Common myeloid progenitor, CD34-positive (primary cell): ENCODE data around the gene DHRS3.
A peak's percentile ranks its signal among the peaks of the same experiment; 100 is the strongest.
"Not testable (repeated sequence)": the region's sequence is repeated elsewhere in the genome, so short reads cannot be mapped to it uniquely, and the experiment has no call there.

Experiments
- CTCF ChIA-PET: fragments of 350-600 bp; sonication (Branson Sonifier 250); formaldehyde crosslinking; loops from one replicate; lab custom pipeline; 2021; ENCODE audit warnings: antibody characterized with exemption; lab: Charles Lee
- POLR2A ChIA-PET: fragments of 350-600 bp; sonication (Branson Sonifier 250); formaldehyde crosslinking; loops from one replicate; lab custom pipeline; 2021; ENCODE audit warnings: antibody characterized with exemption; lab: Charles Lee
- DNase-seq, 3 donors: peaks; one replicate each; pipeline versions ENCODE4 v3.0.0 to v3.0.0-alpha.2; 2013
- H3K27ac ChIP-seq, 2 experiments: 1 replicate in 1 of 2; 2 replicates in 1 of 2; pipeline ENCODE4 v1.7.0; 2013; ENCODE audit warnings: inconsistent platforms in 2 of 2, low read length in 2 of 2, mild to moderate bottlenecking in 2 of 2, low read depth in 1 of 2, moderate library complexity in 1 of 2; ENCODE audit not compliant: severe bottlenecking in 2 of 2, insufficient read depth in 1 of 2, poor library complexity in 1 of 2
- H3K27me3 ChIP-seq, 5 experiments: replicated peaks in 2 of 5; 1 replicate in 3 of 5; 2 replicates in 2 of 5; pipeline versions ENCODE4 v1.6.1 to v1.7.0; 2013; ENCODE audit warnings: low read length in 4 of 5, mild to moderate bottlenecking in 2 of 5, moderate library complexity in 2 of 5, inconsistent platforms in 1 of 5; ENCODE audit not compliant: insufficient read depth in 5 of 5, control insufficient read depth in 4 of 5
- H3K36me3 ChIP-seq, 4 experiments: 1 replicate in 2 of 4; 2 replicates in 2 of 4; pipeline versions ENCODE4 v1.6.1 to v1.7.0; 2013; ENCODE audit warnings: low read length in 3 of 4, control low read depth in 1 of 4, mild to moderate bottlenecking in 1 of 4; ENCODE audit not compliant: control insufficient read depth in 4 of 4, insufficient read depth in 4 of 4
- H3K4me1 ChIP-seq, 4 experiments: 1 replicate in 3 of 4; 2 replicates in 1 of 4; pipeline versions ENCODE4 v1.6.1 to v1.7.1; 2013; ENCODE audit warnings: low read length in 3 of 4, mild to moderate bottlenecking in 3 of 4, control low read depth in 1 of 4, inconsistent platforms in 1 of 4, moderate library complexity in 1 of 4; ENCODE audit not compliant: control insufficient read depth in 4 of 4, insufficient read depth in 4 of 4; ENCODE audit errors: control extremely low read depth in 1 of 4
- H3K4me3 ChIP-seq, 7 experiments: 1 replicate in 4 of 7; 2 replicates in 3 of 7; pipeline versions ENCODE4 v1.5.1 to v1.7.0; 2013; ENCODE audit warnings: mild to moderate bottlenecking in 7 of 7, low read length in 6 of 7, moderate library complexity in 6 of 7, inconsistent platforms in 2 of 7, low read depth in 2 of 7, control low read depth in 1 of 7; ENCODE audit not compliant: insufficient read depth in 4 of 7, control insufficient read depth in 1 of 7; ENCODE audit errors: extremely low read depth in 1 of 7
- H3K9me3 ChIP-seq, 5 experiments: 1 replicate in 4 of 5; 2 replicates in 1 of 5; pipeline versions ENCODE4 v1.6.1 to v1.7.1; 2013; ENCODE audit warnings: low read length in 4 of 5, mild to moderate bottlenecking in 2 of 5, inconsistent platforms in 1 of 5, low read depth in 1 of 5, moderate library complexity in 1 of 5; ENCODE audit not compliant: control insufficient read depth in 4 of 5, insufficient read depth in 2 of 5; ENCODE audit errors: control extremely low read depth in 1 of 5
- WGBS: methylation state at CpG from one replicate; pipeline ENCODE4 v1.1.5; 2013; ENCODE audit not compliant: insufficient coverage; 5-methylcytosine and 5-hydroxymethylcytosine counted together

The DHRS3 gene

GRCh38 chr1:12525311-12526181 lies 92.5 kb downstream of the DHRS3 start:
- H3K27me3 ChIP-seq, result no peaks in the 10 kb centered on the region
- POLR2A ChIA-PET, result no interaction called here
- 93% methylated on average over 9 of the region's 13 CpGs for WGBS
- CTCF ChIA-PET, result no interaction called here
- no peaks in the 10 kb centered on the region for H3K9me3 ChIP-seq
- no peak overlapping the region for H3K4me3 ChIP-seq
- no peaks in the 10 kb centered on the region for H3K36me3 ChIP-seq
- H3K4me1 ChIP-seq, result peaks cover 0 to 3% (median 0%) of the 10 kb centered on the region in 4 experiments
- peak overlapping the region in 1 of 2 experiments; percentile 34 for H3K27ac ChIP-seq
- no peak for DNase-seq

GRCh38 chr1:12524266-12524665 lies 93.7 kb downstream of the DHRS3 start:
- no peaks in the 10 kb centered on the region for H3K27me3 ChIP-seq
- H3K27ac ChIP-seq, result no peak overlapping the region
- peaks cover 0 to 3% (median 0%) of the 10 kb centered on the region in 4 experiments for H3K4me1 ChIP-seq
- DNase-seq, result no peak
- WGBS, result 100% methylated on average over 1 of the region's 2 CpGs
- no peaks in the 10 kb centered on the region for H3K36me3 ChIP-seq
- no peaks in the 10 kb centered on the region for H3K9me3 ChIP-seq
- ChIA-PET CTCF (no interaction called here), POLR2A (no interaction called here)
- H3K4me3 ChIP-seq, result no peak overlapping the region

GRCh38 chr1:12522780-12523179 lies 95.2 kb downstream of the DHRS3 start:
- H3K4me3 ChIP-seq, H3K27me3 ChIP-seq, H3K4me1 ChIP-seq, POLR2A ChIA-PET, CTCF ChIA-PET, DNase-seq, H3K36me3 ChIP-seq, H3K9me3 ChIP-seq, H3K27ac ChIP-seq: not testable (repeated sequence)
- WGBS, result no CpG with 5 or more reads among the region's 9 CpGs

GRCh38 chr1:12521096-12521495 lies 96.9 kb downstream of the DHRS3 start:
- no peaks in the 10 kb centered on the region for H3K9me3 ChIP-seq
- no peaks in the 10 kb centered on the region for H3K27me3 ChIP-seq
- H3K4me3 ChIP-seq, result no peak overlapping the region
- POLR2A ChIA-PET, result no interaction called here
- H3K4me1 ChIP-seq, result peaks cover 0 to 3% (median 0%) of the 10 kb centered on the region in 4 experiments
- H3K36me3 ChIP-seq, result no peaks in the 10 kb centered on the region
- H3K27ac ChIP-seq, result no peak overlapping the region
- no peak for DNase-seq
- 100% methylated on average over 4 of the region's 5 CpGs for WGBS
- CTCF ChIA-PET, result no interaction called here

- ChIA-PET CTCF (no interaction called here), POLR2A (interaction anchor here (0.6 to 0.7 kb wide), 2 partner anchors 49 to 64 kb away, joined by 3 read pairs; no protein-coding TSS in a partner anchor)
- H3K4me1 ChIP-seq, result no peaks in the 10 kb centered on the region
- no peak overlapping the region for H3K27ac ChIP-seq
- H3K27me3 ChIP-seq, result no peaks in the 10 kb centered on the region
- no peaks in the 10 kb centered on the region for H3K9me3 ChIP-seq
- DNase-seq, result no peak
- 89% methylated on average over 10 of the region's 11 CpGs for WGBS
- H3K4me3 ChIP-seq, result no peak overlapping the region
- no peaks in the 10 kb centered on the region for H3K36me3 ChIP-seq
Observed at GRCh38 chr1:12519693-12520364, 98.2 kb downstream of the DHRS3 start.

GRCh38 chr1:12518931-12519692 lies 98.9 kb downstream of the DHRS3 start:
- WGBS, result 94% methylated on average over 14 of the region's 21 CpGs
- no peaks in the 10 kb centered on the region for H3K27me3 ChIP-seq
- H3K9me3 ChIP-seq, result no peaks in the 10 kb centered on the region
- H3K27ac ChIP-seq, result no peak overlapping the region
- ChIA-PET POLR2A (no interaction called here), CTCF (no interaction called here)
- no peak for DNase-seq
- no peaks in the 10 kb centered on the region for H3K4me1 ChIP-seq
- no peak overlapping the region for H3K4me3 ChIP-seq
- H3K36me3 ChIP-seq, result no peaks in the 10 kb centered on the region
